NCI-H2081 (cell line): ENCODE data around the gene GLYATL1.
A peak's percentile ranks its signal among the peaks of the same experiment; 100 is the strongest.

ENCODE experiments used
- DNase-seq, 2 experiments: peaks; one replicate each; lab custom pipeline; 2025; lab: John Stamatoyannopoulos, UW

The GLYATL1 gene

DNA sequence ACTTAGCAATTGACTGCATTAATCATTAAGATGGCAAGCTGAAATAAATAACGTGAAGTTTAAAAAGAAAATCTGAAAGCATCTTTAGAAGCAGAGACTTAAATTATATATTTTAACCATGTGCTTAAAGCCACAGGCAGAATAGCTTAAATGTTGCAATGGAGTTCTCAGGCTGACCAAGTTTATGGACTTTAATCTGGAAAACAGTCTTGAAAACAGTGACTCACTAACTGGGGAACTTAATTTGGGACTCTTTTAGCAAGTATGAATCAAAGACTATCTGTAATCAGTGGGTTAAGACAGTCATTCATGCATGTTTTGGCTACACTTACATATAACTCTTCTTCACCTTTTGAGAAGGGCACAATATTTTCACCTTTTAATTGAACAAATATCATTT lies 12.6 kb upstream of the GLYATL1 start:
- DNase-seq = no peak

DNA sequence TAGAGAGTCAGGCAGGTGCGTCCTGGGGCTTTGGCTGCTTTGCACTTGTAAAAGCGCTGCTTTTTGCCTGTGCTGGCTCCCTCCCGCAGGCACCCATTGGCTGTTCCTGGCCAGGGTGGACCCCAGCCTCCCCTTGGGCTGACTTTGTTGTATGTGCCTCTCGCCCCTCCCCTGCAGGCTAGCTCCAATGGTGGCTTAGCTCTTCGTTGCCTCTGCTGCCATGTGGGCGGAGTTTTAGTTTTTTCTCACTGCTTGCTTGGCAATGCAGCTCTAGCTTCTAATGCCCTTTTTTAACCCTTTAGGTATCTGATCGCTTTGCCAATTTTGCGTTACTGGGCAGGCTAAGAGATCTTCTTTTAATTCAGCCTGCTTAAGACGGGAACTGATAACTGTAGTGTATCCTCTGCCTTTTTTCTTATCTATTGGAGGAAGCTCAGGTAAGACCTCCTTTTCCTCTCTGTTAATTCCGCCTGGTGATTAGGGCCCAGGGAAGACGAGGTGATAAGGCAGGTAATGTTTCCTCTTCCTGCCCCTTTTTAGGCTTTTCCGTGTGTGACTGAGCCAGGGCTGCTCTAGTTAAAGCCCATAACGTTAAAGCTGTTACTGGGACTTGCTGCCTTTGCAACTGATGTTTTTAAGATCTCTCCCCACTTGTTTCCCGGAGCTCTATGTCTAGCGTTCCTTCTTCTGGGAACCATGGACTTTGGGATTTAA lies 11.7 kb upstream of the GLYATL1 start:
- peak; percentile 82 to 92 for DNase-seq

DNA sequence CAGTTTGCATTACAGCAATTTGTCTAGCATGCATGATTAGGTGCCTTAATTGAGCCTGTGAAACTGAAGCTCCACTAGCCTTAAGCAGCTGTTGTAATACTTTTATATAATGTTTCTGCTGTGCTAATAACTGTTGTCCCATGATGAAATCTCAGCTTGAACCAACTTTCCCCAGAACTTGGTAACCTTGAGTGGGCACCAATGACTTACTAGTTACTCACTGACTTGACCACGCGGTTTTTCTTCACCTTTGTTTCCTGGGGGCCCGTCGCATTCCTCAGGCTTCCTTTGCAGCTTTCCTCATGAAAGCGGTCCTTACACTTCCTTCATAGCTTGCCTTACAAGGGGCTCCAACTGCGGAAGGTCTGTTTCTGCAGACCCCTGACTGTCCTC lies 11.2 kb upstream of the GLYATL1 start:
- no peak for DNase-seq

- DNase-seq = peak in 1 of 2 experiments; percentile 16
These were observed 10.6 kb upstream of the GLYATL1 start for GRCh38 chr11:58928691-58929090.

GRCh38 chr11:58930926-58931325 lies 8.4 kb upstream of the GLYATL1 start:
- DNase-seq = no peak

DNA sequence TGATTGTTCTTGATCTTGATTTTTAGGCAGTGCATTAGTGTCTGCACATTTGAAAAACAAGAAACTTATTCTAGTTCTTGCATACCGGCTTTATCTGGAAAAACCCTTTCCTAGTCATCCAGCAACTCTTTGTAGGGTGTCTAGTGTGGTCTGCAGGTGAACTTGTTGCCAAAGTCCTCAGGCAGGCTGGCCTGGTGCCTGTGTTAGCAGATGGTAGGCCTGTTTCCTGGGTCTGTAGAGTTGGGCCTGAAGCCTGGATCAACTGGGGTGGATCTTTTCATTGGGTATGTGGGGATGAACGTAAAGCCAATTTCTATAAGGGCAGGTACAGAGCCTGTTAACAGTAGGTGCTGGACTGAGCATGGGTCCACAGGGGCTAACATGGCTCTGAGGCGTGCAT lies 5.6 kb upstream of the GLYATL1 start:
- DNase-seq = no peak

- DNase-seq = no peak
These were observed 4.3 kb upstream of the GLYATL1 start for GRCh38 chr11:58934945-58935513.

DNA sequence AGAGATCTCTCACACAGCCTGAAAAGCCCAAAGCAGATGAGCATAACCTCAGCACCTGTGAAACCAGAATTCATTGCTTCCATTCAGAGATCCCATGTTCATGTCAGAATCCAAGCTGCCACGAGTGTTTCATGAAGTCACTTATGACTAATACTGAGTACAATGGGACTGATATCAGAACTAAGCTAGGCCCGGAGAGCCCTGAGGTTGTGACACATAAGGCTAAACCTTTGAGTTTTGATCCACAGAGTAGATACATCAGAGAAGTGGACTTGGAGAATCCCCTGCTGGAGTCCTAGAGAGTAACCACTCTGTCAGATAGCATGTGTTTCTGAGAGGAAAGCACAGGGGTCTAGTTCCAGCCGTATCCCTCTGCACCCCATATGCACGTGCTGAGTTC lies 890 bp upstream of the GLYATL1 start:
- no peak for DNase-seq

GRCh38 chr11:58940028-58940427 lies 740 bp downstream of the GLYATL1 start:
- no peak for DNase-seq

DNA sequence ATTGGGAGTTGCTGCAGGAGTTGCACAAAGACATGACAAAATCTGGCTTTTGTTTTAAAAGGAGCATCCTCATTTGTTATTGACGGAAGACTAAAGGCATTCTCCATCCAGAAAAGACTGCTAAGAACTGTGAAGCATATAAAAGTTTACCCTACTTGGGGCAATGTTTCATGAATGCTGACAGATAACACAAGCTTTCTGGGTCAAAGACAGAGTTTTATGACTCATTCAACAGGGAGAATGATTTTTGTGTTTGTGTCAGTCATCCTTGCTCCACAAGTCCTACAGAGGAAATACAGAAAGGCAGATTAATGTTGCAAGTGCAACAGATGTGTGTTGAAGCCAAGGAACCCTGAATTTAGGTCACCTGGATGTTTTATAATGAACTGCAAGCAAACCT lies 2.5 kb downstream of the GLYATL1 start:
- DNase-seq = no peak

GRCh38 chr11:58945663-58946062 lies 6.4 kb downstream of the GLYATL1 start:
- no peak for DNase-seq

- no peak for DNase-seq
These were observed 9.9 kb downstream of the GLYATL1 start for GRCh38 chr11:58949184-58949583.

DNA sequence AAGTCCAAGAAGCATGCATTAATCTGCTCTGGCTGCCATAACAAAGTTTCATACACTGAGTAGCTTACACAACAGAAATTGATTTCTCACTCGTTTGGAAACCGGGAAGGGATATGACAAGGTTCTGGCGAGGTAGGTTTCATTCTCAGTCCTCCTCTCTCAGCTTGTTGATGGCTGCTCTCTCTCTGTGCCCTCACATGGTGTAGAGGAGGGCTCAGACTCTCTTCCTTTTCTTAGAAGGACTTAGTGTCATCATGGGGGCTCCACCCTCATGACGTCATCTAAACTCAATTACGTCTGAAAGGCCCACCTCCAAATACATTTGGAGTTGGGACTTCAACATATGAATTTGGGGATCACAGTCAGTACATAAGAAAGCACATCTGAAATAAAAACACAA lies 18.6 kb downstream of the GLYATL1 start:
- DNase-seq = no peak

GRCh38 chr11:58958500-58958899 lies 19.2 kb downstream of the GLYATL1 start:
- no peak for DNase-seq

DNA sequence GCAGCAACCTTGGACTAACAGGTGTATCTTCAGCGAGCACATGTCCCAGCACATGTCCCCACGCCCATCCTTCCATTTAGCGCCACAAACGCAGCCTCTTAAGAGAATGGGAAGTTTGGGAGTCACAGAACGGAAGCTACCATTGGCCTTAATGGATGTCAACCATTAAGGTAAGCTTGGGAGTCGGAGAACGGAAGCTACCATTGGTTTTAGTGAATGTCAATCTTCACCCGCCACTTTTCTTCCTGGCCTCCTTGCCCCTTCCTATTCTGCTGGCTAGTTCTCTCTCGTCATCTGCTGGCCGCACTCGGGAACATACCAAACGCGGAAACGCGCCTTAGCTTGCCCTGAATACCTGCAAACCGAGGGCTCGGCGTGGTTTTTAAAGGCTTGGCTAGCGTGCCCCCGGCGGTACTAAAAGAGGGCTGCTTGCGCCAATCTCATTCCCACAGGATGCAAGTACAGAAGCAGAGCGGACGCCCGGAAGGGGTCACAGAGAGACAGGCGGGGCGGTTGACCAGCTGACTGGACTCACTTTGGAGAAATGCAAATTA lies 24.3 kb downstream of the GLYATL1 start:
- no peak for DNase-seq

GRCh38 chr11:58965246-58965985 lies 26.1 kb downstream of the GLYATL1 start:
- no peak for DNase-seq

DNA sequence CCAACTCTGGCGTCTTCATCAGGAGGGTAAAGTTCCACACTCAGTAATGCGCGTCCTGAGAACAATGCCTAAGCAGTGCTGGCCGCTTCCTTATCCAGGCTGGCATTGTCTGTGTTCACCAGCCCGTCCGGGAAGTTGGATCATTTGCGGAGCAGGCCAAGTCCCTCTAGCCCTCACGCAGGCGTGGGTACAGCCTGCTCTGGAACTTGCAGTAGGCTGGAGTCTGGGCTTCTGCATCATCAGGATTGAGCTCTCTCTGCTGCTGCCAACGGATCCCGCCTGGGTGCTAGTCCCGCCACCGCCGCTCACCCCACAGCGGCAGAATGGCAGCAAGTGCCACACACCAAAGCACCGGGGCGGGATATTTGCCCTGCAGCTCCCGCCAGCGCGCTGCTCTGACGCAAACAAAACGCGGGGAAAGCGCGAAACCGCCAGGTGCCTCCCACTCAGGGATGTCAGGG lies 29.0 kb downstream of the GLYATL1 start:
- no peak for DNase-seq

GRCh38 chr11:58977470-58977869 lies 38.2 kb downstream of the GLYATL1 start:
- no peak for DNase-seq

DNA sequence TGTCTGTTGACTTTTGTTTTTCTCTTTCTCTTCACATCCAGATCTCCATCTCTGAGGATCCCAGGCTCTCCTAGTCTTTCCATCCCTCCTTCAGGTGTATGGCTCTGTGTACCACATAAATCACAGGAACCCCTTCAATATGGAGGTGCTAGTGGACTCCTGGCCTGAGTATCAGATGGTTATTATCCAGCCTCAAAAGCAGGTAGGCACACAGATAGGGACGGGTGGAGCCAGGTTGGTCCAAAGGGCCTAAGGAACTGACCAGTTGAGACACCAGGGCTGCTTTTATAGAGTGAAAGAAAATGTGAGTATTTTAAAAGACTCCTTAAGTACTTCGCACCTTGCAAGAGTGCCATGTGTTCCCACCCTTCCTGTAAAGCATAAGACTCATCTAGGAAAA lies 39.9 kb downstream of the GLYATL1 start:
- DNase-seq = no peak

DNA sequence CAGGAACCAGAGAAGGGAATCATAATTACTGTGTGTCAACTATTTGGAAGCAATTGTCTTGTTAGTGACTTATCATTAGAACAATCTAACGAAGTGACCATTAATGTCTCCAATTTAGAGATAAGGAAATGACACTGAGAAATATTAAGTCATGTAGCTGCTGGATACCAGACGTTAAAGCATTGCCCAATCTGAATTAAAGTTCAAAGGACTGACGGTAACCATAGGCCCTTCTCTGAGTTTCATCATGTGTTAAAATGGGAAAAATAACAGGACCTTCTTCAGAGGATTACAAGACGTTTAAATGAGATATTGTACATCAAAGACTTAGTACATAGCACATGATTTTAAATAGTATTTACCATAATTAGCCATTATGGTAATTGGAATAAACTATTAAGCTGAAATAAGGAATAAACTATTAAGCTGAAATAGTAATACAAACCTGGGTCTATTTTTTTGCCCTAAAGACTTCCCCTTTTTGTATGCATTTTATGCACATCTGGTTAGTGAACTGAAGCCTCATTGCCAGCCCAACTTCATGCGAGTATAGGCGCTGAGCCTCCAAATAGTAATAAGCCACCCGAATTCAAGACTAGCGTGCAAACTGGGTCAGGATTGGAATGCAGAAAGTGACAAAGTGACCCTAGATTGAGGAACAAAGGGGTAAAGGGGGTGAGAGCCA lies 41.0 kb downstream of the GLYATL1 start:
- no peak for DNase-seq

- no peak for DNase-seq
These were observed 53.2 kb downstream of the GLYATL1 start for GRCh38 chr11:58992489-58992888.

- DNase-seq = no peak
These were observed 54.9 kb downstream of the GLYATL1 start for GRCh38 chr11:58994171-58994570.
